Measurements from ENCODE around the gene POPDC2.

POPDC2 gene

DNA sequence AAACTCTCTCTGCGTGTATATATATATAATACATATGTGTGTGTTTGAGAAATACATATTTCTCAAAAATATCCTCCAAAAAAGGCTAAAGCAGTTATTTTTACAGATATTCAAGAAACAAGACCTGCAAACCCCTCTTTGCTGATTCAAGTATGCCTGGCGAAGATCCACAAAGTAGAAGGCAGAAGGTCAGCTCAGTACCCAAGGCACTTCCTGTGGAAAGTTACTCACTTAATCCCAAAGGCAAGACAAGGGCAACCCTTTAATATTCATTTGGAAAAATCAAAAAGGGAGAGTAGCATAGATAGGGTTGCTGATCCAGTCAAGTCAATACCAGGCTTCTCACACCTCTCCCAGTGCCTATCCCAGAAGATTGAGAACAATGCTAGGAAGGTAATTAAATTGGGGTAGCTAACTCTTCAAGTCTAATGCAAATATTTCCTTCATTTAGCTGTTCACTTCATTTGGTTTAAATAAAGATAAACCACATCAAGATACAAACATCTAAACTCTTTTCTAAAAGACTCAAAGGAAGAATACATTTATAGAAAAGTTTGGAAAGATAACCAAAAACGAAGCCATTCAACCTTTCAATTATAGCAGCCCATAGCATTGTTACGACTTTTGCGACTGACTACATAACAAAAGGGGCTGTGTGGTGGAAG, 9.6 kb upstream of the POPDC2 start:
- DNase-seq: no peak

DNA sequence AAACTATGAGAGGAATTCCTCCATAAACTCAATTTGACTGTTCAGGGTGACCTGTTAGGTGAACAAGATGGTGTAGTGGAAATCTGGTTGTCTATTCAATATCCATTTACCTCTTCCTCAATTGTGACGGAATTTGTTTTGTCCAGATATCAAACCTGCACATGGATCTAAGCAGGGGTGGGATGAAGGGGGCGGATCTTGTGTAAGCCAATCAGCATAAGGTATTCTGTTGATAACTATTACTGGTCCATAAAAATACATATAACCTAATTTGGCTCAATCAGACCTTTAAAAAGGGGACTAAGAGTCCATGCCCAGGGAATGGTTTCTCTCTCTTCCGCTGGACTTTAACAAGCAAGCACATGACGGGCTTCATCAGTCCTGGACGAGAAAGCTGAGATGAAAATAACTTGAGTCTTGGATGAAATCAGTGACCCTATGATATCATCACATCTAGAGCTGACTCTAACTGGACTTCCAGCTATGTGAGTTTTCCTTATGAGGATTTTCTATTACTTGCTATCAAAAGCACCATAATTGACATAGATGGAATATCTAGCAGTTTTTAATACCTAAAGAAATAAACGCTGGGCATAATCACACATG, 5.7 kb upstream of the POPDC2 start:
- DNase-seq: no peak

DNA sequence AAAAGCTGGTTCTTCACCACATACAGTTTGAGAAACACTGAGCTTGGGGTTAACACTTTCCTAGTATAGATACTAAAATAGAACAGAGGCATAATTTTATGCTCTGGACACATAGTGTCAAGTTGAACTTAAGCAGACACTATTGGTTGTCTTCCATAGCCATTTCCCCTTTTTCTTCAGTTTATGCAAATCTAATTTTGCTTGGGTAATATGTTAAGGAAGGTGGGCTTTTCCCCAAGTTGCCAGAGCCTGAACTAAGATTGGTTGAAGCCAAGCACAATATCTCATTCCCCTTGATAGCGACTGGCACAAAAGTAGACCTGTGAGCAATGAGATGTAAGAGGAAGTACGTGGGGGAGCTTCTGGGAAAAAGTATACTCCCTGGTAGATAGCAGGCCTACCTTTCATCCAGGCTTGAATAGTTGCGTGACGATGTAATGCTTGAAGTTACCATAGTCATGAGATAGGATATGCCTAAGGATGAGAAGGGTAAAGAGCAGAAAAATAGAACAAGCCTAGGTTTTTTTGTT, 4.5 kb upstream of the POPDC2 start:
- no peak for DNase-seq

DNA sequence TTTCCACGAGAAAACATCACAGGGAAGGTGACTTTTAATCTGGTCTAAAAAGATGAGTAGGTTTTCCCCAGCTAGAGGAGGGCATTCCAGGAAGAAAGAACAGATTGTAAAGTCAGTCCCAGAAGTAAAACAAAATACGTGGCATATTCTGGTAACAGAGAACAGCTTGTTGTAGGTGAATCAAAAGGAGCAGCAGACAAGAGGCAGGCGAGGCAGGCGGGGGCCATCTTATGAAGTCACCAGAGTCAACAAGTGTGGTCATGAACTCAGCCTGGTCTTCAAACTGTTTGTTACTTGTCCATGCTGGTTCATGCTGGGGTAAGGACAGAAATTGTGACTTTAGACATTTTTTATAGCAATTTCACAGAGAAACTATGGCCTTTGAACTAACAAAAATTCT, 4.0 kb upstream of the POPDC2 start:
- no peak for DNase-seq

DNA sequence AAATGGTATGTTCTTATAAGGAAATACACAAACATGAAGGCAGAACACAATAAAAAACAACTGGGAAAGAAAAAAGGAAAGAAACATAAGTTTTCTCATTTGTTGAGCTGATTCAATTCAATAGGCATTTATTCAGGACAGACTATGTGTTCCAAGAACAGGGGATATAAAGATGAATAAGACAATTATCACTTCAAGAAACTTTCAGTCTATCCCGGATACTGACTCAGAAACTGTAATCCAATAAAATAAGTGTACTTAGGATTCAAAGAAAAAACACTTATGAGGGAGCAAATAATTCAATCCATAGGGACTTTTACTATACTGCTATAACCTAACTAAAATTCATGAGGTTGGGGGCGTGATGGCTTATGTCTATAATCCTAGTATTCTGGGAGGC, 3.5 kb upstream of the POPDC2 start:
- no peak for DNase-seq

DNA sequence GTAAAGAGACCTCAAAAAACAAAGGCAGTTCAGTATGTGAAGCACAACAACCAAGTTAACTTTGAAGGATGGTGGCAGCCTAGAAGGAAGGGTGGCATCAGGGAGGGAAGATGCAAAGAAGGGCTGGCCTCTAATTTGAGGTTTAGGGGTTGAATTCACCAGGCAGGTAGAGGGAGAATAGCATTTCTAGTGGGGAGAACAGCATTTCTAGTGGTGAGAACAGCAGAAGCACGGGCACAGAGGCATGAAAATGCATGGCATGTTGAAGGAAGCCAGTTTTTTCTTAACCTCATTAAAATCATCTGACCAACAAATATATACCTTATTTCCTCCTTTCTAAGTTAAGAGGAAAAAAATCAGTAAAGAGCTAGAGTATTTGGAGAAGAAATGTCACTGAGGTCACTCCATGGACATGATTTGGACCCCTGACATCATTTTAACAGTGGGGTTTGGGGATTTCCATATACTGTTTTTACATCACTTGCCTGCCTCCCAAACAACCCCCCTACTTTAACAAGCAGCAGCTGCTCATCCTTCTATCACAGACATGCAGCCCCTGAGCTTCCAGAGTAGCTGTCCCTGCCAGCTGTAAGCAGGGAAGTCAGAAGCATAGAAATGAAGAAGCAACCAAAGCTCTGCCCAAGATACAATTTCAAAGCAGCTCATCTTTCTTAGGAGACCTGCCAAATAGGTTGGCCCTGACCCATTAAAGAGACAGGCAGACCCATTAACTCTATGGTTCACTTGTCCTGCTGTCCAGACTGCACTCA, 2.4 kb upstream of the POPDC2 start:
- DNase-seq: no peak

DNA sequence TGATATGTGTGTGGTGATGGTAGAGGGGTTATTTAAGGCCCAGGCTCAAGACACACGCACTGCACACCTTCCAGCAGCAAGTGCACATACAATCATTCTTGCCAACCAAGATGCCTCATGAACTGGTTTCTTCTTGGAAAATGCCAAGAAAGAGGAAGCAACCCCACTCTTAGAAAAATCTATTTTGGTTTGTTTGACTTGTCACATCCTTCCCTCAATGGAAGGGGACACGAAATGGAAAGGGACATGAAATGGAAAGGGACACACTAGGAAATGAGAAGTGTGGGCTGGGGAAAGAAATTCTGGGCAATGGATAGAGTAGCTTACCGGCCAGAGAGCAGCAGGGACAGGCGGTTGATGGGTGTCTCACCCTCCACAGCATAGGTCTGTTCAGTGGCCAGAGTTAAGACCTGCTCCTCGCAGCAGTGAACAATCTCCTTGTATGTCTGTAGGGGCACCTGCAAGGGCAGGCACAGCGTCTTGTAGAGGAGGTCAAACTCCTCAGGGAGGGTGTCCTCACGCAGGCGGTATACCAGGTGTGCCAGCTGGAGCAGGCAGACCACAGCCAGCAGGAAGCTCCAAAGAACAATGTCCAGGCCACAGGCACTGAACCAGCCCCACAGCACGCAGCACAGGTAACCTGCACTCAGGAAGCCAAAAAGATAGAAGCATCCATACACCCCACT, 640 bp downstream of the POPDC2 start:
- DNase-seq: no peak

DNA sequence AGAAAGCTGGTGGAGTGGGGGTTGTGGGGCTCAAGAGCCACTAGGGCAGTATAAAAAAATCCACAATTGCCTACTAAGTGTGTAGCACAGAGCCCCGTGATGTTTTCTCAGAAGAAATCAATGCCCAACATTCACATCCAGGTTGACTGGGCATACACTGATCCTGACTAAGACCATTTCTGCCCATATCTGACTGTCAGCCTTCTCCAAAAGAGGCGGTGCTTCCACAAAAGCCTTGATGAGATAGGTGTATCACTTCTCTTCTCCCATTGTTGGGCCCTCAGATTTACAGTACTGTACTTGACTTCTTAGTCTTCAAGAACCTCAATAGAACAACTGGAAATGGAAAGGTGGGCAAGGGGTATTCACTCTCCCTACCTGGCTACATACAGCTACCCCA, 1.4 kb downstream of the POPDC2 start:
- no peak for DNase-seq

DNA sequence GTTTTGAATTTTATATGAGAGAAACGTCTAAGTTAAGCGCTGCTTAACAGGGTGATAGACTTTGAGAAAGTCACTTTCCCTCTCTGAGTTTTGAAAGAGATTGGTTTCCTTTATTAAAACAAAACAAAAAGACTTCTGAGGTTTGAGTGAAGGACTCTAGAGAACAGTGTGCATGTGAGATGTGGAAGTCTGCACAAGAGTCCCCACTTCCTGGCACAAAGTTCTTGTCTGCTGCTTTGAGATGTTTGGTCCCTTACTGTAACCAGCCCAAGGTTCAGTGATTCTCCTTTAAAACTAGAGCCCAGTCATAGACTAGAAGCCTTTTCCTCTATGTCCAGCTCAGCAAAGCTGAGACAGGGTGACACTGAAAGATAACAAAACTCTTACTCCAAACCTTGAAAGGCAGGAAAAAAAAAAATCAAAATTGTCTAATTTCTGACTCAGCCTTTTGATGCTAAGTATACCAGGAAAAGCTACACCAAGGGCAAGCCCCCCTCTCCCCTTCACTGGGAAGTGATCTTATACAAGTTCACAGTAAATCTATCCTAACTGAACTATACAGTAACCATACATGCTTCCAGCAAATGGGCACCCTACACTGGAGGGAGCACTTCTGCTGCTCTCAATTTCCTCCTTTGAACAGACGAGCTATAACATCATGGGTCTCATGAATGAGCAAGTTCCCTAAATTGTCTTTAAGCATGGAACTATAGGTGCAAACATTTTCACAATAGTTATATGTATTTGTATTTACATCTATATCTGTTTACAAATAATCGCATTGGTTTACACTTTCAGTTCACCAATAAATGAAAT, 2.3 kb downstream of the POPDC2 start:
- DNase-seq: no peak

DNA sequence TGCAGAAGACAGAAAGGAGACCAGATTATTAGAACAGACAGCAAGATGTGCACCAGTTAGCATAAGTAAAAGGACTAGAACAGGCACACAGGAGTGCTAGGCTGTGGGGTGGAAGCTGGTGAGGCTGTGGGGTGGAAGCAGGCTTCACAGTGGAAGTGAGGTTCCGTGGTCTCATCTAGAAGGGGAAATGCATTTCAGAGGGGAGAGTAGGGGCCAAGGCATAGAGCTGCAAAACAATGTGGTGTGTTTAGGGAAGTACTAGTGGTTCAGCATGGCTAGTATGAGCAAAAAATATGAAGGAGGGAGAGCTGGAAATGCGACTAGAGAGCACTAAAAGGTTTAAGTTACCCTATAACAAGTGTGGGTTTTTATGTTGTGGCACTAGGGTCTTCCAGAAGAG, 6.5 kb downstream of the POPDC2 start:
- DNase-seq: no peak

DNA sequence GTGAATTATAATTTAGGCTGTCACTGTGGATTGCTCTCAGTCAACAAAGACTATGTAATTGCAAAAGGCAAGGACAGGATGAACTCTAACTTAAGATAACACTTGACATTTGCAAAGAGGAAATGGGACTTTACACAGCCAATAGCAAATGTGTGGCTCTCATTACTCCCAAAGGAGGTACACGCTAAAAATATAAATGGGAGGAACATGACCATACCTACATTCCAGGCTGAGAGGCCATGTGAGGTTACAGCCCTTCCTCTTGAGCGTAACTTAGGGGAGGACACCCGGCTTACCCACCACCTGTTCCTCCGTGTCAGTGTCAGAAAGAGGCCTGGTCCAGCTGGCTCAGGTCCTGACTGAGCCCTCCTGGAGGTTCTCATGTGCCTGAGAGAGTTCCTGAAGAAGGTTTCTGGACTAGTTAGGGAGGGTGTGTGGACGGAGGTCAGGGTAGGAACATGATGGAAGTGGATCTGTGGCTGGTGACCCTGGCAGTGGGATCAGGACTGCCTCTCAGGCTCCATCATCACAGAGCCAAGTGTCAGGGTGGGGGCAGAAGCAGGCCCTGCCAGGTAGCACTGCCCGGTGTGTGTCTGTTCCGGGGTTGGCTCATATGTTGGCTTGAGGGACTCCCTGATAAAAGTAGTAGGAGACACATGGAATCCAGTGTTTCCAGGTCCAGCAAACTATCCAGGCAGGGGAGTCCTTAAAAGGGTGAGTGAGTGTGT, 7.9 kb downstream of the POPDC2 start:
- DNase-seq: no peak

DNA sequence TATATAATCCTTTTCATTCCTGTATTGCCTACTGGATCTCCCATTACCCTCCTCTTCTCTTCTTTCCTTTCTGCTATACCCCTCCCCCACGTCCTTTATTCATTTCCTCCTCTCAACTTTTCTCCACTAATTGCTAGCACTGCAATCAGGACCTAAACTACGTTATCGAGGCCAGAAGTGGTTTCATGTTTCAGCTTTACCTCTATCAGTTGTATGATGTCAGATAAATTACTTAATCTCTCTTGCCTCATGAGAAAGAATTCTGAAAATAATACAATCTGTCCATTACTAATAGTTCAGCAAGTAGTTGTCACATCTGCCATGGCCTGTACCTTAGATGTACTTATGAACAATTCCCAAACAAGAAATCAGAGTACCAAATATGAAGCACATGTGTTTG, 10.6 kb downstream of the POPDC2 start:
- no peak for DNase-seq

DNA sequence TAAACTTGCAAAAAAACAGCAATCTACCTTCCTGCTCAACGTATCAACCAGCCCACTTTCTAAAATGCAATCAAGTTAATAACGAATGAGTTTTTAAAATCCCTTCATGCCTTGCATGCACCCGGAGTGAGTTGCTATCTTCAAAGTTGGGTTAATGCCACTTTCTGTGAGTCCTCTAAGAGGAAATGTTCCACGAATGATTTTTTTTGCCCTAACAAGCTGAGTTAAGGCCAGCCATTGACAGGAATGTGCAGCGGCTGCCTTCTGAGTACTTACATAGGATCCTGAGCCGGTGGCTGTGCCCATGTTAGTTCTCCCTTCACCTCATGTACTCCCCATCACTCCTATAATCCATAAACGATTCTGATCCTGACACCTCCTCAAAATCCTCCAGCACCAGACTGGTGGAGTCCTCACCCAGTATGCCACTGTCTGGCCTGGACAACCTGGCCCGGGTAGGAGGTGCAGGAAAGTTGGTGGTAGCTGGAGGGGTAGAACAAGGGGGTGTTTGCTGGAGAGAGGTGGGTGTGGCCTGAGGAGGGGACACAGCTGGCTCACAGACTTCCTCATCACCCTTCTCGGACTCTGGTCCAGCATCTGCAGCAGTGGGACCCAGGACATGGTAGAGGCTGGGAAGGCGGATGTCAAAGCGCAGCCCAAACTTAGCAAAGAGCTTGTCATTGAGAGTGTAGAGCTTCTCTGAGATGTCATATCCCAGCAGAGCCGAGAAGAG, 12.4 kb downstream of the POPDC2 start:
- no peak for DNase-seq

DNA sequence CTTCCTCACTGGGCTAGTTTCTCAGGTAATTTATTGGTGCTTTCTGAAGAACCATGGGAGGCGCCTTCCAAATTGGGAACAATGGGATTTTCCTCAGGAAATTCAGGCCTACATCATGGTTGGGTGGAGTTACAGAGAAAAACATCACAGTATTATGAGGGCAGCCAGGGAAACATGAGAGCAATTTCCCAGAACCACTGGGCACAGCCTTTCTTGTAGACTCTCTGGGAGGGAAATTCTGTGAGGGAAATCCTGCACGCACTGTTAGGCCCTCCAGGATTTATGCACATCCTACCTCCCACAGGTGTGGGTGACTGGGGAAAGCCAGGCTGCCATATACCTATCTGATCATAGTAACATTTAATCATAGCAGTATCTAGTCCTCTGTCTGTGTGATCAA, 13.2 kb downstream of the POPDC2 start:
- DNase-seq: no peak

DNA sequence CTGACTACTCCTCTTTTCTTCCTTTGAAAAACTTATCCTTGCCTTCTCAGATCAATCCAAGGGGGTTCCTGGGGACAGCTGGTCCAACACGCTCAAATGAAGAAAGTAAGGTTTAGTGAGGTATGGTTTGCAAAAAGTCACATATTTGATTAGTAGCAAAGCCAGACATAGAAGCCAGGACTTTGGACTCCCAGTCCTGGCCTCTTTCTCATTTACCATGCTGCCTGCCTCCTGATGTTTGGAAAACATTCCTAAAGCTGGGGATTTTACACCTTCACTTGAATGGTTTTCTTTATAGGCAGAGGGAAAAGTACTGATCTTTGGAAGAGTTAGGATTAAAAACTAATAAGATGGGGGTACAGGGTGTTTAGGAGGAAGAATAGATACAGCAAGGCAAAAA, 14.6 kb downstream of the POPDC2 start:
- no peak for DNase-seq

DNA sequence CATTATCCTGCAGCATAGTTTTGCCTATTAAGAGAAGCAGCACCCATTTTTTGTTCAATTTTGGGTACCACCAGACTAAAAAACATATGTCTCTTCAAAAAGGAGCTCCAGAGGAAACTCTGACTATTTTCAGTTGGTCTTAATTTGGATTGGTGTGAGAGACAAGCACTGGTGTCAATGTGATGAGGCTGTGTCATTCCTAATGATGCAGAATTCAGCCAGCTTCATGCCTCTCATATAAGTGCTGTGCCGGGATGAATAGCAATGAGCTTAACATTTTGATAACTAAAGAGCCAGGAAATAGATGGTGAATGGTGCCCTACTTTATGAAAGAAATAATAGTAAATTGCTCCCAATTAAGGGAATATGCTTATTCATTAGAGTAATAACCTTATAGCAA, 15.9 kb downstream of the POPDC2 start:
- no peak for DNase-seq

DNA sequence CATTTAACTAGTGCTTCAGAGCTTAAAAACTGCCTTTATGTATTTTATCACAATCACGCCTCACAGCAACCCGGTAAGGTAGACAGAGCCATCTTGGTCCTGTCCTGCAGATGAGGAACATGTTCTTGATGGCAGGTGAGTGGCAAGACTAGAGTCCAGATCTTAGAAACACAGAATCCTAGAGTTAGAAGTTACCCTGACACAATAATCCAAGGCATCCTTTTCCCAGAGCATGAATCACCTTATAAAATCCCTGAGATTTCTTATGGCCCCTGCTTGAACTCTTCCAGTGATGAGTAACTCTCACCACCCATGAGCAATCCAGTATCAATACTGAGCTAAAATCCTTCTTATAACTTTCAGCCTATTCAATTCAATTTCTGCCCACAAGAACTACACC, 16.9 kb downstream of the POPDC2 start:
- DNase-seq: no peak

DNA sequence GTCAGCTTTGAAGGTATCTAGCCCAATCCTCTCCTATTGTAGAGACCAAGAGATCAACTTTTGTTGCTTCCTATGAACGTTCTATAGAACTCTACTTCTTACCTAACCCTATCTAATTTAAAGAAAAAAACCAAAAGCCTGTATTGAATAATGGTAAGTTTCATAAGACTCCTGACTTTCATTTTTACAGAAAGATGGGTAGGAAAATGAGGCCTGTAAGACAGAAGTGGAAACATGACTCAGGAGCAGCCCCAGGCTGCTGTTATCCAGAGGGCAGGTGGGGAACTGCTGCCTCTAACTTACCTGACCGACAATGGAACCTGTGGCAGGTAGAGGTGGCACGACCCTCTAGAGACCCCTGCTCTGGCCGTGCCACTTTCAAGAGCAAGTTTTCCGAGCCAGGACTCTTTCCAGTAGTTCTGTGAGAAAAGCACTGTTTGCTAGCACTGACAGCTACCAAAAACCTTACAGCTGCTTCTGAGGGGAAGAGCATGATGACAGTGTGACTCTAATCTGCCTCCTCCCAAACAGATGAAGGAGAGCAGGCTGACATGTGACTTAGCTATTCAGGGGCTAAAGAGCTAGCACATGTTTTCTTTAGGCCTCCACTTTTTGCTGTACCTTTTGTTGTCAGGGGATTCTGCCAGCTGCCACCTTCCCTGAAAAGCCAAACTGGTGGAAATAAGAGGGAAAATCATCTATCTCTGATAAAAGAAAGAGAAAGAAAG, 17.5 kb downstream of the POPDC2 start:
- DNase-seq: no peak

DNA sequence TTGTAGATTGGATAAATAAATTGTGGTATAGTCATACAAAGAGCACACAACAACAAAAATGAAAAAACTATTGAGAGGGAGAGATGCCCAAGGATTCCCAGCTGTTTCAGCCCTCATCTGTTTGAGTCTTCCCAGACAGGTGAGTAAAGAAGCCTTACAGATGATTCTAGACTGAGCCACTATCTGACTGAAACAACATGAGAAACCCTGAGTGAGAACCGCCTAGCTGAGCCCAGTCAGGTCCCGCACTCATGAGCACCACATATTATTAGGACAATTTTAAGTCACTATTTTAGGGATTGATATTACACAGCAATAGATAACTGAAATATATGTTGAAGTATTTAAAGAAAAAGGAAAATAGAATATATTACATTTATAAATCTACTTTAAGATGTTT, 19.0 kb downstream of the POPDC2 start:
- DNase-seq: no peak

Data from right forelimb (tissue), 1 donor.